HG02759 (cell line): ENCODE data around the gene ZFPM1.

Experiments
- ATAC-seq: cut with Tn5 transposase; IDR thresholded peaks from one replicate; pipeline ENCODE4 v1.9.1; 2021; ENCODE audit warnings: mild to moderate bottlenecking, moderate library complexity; ENCODE audit not compliant: unreplicated experiment

The ZFPM1 gene

DNA sequence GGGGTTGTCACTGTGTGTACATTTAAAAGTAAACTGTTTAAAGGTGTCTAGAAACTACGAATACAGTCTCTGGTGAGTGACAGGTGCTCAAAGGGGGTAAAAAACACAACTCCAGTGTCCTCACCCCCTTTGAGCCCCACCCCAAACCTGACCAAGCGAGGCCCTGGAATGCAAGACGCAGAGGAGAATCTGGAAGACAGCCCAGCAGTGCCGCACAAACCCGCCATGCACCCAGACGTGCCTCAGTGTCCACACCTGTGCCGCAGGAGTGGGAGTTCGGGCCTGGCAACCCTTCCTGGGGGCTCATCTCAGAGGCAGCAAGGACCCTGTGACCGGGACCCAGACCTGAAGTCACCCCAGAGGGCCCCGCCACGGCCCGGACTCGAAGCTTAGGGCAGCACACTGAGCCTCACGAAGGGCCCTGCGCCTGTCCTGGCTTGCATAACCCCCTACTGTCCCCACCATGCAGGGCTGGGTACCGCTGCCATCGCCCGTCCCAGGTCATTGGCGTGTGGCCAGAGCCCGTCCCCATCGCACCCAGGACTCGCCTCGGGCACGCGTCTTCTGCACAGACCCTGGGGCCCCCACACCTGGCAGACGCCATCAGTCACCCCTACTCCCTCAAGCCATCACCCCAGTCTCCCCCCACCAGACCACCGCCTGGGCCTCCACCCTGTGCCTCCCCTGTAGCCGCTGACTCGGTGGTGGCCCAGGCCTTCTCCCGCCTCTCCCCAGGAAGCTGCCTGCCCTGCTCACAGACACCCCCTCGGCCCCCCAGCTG lies 84.1 kb downstream of the ZFPM1 start:
- no peak for ATAC-seq

DNA sequence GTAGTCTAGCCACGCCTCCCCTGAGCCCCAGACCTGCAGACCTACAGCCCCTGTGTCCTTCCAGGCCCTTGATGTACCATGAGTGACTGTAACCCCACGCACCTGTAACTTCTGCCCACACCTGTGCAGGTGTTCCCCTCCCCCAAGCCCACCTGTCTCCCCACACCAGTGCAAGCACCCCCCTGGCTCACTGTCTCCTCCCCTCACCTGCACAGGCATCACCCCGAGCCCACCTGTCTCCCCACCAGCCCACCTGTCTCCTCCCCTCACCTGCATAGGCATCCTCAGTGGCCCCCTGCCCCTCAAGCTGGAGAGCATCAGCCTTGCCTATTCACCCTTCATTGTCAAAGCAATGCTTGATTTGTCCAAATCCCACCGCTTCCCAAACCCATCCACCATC lies 84.8 kb downstream of the ZFPM1 start:
- no peak for ATAC-seq

DNA sequence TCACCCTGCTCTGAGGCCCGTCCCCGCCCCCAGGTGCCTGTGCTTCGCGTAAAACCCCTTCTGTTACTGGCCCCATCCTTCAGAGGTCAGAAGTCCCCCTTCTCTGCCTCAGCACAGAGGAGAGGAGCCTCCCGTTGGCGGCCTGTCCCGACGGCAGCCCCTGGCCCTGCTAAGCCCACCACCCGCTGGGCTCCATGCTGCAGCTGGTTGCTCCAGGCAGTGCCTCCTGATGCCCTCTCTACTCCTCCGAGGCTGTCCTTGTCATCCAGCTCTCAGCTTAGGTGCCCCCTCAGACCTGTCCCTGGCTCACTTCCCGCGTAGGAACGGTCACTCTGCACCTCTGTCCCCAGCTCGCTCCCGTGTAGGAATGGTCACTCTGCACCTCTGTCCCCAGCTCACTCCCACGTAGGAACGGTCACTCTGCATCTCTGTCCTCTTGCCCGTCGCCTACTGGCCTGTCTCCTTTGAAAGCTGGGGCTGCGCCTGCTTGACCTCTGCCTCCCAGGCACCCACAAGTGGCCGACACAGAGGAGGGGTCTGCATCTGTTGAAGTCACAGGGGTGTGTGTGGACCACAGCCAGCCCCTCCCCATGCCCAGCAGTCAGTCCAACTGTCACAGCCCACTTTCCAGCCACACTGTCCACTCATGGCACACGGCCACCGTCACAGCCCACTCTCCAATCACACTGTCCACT lies 85.4 kb downstream of the ZFPM1 start:
- ATAC-seq = no peak

DNA sequence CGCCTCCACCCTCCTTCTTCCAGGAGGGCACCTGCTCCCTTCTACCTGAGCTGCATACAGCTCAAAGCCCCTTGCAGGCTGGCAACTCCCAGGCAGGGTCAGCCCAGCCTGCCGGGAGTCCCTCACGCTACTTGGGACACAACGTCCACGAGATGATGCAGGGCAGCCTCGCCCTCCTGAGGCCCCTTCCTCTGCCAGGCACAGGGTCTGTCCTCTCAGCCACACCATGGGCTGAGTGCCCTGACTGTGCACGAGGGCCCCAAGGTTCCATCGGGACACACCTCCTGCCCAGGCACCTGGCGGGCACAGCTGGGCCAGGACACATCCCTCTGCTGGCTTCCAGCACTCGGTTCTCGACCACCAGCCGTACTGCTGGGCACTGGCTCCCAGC lies 86.2 kb downstream of the ZFPM1 start:
- no peak for ATAC-seq

DNA sequence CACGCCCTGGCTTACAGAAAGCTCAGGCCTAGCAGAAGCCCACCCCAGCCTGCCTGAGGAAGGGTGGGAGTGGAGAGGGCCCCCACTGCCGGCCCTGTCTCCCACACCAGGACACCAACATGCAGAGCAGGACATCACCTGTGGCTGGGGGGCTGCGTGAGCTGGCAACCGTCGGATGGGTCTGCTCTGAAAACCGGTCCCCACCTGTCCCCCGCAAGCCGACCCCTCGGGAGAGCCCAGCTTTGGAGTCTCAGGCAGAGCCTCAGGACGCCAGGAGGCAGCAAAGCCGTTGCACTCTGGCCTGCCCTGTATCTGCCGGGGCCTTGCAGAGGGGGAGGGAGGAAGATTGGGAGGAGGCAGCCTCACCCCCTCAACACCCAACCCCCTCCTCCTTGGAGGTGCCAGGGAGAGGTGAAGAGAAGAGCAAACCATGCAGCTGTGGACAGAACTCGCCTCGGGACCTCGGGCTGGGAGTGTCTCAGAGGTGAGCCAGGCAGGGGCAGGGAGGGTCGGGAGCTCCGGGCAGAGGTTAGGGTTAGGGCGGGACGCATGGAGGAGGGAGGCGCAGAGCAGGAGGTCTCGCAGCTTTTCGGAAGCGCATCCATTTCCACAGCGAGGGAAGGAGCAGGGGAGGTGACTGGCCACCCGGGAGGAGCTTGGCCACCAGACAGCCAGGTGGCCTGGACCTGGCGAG lies 86.7 kb downstream of the ZFPM1 start:
- ATAC-seq = no peak

DNA sequence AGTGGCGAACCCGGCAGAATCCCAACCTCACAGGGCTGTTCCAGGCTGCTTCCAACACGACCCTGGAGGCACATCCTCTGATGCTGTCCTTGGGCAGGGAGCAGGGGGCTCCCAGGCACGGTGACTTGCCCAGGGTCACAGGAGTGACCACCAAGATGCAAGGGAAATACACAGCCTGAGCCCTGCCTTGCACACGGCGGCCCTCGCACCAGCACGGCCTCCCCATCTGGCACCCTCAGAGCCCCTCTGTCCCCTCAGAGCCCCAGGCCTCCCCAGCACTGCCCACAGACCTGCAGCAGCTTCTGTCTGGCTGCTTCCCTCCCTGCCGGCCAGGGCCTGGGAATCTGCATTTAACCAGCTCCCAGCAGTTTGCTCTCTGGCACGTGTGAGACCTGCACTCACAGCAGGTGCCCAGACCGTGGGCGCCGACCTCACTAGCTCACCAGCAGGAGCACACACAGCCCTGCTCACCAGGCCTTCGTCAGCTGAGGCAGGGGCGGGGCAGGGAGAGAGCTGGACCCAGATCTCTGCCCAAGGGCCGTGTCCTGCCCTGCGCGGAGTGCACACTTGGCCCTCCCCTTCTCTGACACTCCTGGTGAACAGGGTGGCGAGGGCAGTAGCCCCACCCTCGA lies 87.4 kb downstream of the ZFPM1 start:
- no peak for ATAC-seq

DNA sequence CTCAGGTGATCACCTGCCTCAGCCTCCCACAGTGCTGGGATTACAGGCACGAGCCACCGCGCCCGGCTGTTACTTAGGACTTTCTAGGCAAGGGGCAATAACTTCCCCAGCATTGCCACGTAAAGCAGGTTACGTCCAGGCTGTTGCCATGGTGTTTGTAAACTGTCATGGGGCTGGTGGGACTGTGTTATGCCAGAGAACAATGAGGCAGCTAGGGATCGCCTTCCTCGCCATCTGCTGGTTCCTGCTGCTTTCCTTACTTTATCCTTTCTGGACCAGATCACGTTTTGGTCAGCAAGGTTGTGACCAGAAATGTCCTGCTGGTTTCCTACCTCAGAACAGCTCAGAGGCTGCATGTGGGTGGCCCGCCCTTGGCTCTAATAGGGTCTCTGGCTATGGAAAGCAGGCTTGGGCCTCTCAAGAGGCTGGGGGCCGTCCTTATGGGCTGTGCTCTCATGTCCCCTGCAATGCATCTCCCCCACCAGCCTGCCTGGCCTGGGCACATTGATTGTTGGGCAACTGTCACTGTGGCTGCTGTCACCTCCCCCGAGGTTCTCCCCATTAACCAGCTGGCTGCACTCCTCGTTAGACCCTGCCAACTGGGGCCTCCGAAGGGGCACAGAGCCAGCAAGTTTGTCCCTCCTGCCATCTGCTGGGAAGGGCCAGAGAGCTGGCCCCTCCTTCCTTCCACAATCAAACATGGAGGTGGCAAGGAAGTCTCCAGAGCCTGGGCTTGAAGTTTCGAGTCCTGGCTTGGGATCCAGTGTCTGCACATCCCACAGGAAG lies 88.9 kb downstream of the ZFPM1 start:
- ATAC-seq = no peak

DNA sequence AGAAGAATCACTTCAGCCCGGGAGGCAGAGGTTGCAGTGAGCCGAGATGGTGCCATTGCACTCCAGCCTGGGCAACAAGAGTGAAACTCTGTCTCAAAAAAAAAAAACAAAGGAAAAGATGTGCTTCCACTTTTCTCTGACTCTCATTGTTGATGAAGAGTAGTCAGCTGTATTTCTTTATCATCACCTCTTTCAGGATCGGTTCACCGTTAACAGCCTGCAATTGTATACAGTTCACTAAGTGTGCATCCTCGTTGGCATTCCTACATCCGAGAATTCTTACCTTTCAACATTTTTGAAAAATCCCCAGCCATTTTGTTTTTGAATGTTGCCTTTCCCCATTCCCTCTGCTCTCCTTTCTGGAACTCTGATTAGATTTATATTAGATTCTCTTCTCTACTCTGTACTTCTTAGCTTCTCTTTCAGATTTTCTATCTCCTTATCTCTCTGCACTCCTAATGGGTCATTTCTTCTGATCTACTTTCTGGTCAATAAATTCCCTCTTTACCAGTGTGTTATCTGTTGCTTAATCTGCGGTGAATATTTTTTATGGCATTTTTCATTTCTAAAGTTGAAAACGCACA lies 90.2 kb downstream of the ZFPM1 start:
- ATAC-seq = no peak

DNA sequence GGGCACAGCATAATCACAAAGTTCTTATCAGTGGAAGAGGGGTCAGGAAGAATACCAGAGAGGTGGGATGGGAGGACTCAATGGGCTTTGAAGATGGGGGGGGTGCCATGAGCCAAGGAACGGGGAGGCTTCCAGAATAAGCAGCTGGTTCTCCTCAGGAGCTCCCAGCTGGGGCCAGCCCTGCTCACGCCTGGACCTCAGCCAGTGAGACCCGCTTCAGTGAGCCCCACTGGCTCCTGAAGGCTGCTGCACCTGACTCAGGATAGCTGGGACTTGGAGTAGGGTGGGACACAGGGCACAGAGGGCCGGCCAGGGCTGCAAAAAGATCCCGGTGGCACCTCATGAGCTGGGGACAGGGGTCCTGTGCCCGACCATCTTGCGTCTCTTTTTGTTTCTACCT lies 92.7 kb downstream of the ZFPM1 start:
- no peak for ATAC-seq

DNA sequence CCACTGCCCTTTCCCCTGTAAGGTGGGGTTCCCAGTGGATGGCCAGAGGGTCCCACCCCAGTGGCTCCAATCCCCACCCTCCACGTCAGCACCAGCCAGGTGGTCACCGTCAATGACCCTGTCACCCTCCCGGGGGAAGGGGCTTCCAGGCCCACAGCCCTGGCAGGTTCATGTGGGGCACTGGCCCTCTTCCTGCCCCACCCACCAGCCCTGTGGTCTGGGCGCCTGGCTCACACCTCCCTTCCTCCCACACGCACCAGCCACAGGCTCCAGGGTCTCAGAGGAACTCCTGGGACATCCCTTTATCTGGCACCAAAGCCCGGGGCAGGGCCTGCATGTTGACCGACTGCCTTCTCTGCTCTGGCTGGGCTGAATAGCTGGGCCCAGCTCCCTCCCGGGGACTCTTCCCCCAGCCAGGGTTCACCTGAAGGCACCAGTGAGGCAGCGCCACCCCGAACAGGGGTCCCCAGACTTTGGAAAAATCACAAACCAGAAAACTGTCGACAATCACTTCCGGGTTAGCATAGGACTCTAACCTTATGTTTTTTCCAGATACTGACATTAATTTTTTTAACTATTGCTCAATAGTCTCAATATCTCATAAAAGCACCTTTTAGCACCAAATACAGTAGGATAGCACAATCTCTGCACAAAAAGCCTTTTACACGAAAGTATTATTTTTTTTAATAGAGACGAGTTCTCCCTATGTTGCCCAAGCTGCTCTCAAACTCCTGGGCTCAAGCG lies 95.2 kb downstream of the ZFPM1 start:
- no peak for ATAC-seq

DNA sequence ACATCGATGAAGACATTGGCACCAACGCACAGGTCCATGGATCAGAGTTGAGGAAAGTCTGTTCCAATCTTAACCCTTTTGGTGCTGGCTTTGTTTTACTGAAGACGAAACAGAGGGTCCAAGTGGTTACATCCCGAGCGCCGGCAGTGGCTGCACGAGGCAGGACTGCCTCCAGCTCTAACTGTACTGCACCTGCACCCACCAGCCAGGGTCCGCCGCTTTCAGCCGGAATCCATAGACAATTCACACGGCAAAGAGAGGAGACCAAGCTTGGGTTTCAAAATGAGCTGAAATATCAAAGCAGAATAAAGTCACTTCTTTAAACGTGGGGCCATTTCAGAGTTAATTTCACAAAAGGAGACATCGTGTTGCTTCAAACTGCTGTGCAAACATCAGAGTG lies 95.9 kb downstream of the ZFPM1 start:
- no peak for ATAC-seq

DNA sequence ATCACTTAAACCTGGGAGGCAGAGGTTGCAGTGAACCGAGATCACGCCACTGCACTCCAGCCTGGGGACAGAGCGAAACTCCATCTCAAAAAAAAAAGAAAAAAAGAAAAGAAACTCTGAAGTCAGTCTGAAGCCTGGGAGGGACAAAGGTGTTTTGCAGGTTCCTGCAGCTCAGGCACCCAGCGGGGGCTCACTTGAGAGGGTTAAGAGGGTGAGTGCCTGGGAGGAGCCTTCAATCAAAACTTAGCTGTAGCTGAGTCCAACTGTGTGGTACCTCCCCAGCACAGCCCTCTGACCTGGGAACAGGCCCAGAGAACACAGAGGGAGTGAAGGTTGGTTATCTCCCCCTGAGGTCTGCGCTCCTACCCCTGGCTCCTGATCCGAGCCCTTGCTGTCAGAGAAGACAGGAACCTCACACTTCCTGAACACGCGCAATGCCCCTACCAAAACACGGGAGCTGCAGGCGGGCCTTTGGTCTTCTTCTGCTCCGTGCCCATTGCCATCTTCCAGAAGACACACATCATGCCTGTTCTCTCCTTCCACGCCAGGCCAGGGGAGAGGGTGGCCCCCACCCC lies 96.7 kb downstream of the ZFPM1 start:
- no peak for ATAC-seq

DNA sequence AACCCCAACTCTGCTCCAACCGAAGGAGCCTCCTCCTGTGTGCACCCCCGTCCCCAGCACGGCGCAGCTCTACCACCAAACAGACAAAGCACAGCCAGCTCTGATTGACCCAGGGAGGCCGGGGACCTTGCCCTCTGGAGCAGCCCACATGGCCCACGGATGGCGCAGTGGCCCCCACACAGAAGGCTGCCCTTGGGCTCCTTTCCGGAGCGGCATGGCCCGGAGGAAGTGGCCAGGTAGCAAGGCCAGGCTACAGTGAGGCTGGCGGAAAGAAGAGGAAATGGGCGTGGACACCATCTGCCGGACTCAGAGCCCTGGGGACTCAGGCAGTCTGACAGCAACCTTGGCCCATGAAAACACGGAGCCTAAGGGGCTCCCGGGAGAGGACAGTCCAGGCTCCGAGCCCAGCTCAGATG lies 97.2 kb downstream of the ZFPM1 start:
- no peak for ATAC-seq

DNA sequence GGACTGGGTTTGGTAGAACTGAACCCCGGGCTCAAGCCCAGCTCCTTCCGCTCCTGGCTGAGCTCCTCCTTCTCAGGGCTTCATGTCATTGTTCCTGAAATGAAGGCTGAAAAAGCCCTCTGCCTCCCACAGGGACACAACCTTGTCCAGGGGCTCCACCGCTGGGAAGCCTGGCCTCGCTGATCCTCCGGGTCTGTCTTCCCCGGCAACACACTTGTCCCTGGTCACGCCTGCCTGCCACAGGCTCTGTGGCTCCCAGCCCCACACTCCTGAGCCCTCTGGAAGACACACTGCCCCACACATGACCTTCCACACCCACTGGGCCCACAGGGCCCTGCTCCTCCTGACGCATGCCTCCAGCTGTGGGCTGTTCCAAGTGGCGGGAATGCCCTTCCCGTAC lies 99.1 kb downstream of the ZFPM1 start:
- no peak for ATAC-seq

DNA sequence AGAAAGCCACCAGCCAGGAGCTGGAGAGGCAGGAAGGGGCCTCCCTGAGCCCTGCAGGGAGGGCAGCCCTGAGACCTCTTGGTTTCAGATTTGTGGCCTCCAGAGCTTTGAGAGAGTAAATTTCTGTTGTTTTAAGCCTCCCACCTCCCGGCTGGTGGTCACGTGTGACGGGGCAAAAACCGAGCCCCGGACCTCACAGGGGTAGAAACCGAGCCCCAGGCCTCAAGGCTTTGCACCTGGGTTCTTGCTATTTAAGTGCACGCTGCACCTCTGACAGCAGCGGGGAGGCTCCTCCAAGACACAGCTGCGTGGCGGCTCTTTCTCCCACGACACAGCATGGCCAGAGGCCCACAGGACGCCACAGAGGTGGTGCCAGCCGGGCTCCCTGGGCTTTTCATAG lies 99.7 kb downstream of the ZFPM1 start:
- peak; percentile 53 for ATAC-seq

DNA sequence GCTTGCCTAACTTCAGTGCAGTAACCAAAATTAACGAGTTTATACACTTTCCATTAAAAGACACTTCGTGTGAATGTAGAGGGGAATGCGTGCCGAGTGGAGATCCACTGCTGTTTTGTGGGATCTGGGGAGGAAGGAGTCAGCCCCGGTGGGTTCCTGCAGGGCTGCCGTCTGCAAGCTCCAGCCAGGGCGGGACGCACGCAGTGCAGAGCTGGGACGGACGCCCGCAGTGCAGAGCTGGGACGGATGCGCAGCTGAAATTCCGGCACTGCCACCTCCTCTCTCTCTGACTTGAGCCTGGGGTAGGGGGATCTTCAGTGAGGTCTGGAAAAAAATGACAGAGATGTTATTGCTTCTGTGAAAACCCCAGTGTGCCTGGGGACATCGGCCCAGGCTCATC lies 100.7 kb downstream of the ZFPM1 start:
- ATAC-seq = no peak

DNA sequence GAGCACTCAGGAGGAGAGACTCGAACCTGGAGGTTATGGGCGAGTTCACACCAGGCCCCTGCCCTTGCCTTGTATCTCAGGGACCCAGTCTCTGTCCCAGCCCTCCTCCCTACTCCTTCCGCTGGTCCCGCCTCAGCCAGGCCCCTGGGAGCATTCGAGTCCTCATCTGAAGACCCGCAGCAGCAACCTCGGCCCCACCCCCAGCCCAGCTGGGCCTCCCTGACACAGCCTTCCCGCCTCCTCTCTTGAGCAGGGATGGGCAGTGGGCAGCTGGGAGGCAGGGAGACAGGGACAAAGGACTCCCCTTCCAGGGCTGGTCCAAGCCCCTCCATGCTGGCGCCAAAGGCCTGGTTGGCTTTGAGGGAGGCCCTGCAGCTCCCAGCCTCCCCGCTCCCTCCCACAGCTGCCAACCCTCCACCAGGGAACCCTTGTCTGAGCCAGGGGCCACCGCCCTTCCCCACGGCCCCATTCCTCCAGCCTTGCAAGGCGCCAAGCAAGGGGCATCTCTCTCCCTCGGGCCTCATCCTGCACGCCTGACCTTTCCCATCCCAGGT lies 101.7 kb downstream of the ZFPM1 start:
- ATAC-seq = no peak

DNA sequence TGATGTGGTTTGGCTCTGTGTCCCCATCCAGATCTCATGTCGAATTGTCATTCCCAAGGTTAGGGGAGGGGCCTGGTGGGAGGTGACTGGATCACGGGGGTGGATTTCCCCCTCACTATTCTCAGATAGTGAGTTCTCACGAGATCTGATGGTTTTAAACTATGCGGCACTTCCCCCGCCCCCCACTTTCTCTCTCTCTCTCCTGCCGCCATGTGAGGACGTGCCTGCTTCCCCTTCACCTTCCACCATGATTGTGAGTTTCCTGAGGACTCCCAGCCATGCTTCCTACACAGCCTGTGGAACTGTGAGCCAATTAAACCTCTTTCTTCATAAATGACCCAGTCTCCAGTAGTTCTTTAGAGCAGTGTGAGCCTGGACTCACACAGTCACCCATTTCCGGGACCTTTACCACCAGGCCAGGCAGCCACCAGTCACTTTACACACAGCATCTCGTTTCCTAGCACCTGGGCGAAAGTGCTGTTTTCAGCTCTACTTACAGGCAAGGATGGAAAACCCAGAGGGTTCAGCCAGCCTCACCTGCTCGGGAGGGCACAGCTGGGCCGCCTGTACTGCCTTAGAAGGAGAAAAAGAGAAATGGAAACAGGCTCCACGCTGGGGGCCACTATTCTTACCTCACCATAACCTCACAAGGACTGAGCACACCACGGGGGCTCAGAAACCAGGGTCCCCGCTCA lies 103.4 kb downstream of the ZFPM1 start:
- ATAC-seq = no peak
